Lower lobe of right lung (tissue), 2 donors: ENCODE results near the gene NUP50. TPM values are rescaled to one million over a fixed set of nuclear protein-coding genes. Genes with fewer than 3 reads are reported as not detected.

Source experiments
- ATAC-seq, 2 donors: fragments of 200-7000 bp; cut with Tn5 transposase; one replicate each; pipeline ENCODE4 v1.9.1; 2020 to 2022; ENCODE audit warnings: mild to moderate bottlenecking in 2 of 2, moderate library complexity in 2 of 2
- DNase-seq: peaks from one replicate; pipeline ENCODE4 v3.0.0-alpha.2; 2020
- H3K27ac ChIP-seq: fragments of 200-600 bp; one replicate; pipeline ENCODE4 v1.8.0; 2022
- H3K27me3 ChIP-seq: fragments of 200-600 bp; one replicate; pipeline ENCODE4 v1.8.0; 2022; ENCODE audit warnings: low read depth
- H3K36me3 ChIP-seq: fragments of 200-600 bp; one replicate; pipeline ENCODE4 v1.8.0; 2022; ENCODE audit warnings: mild to moderate bottlenecking
- H3K4me1 ChIP-seq: fragments of 200-600 bp; one replicate; pipeline ENCODE4 v1.8.0; 2022
- H3K4me3 ChIP-seq: fragments of 200-600 bp; one replicate; pipeline ENCODE4 v1.8.0; 2022; ENCODE audit warnings: mild to moderate bottlenecking
- H3K9me3 ChIP-seq: fragments of 200-600 bp; one replicate; pipeline ENCODE4 v1.8.0; 2022
- CTCF ChIP-seq: fragments of 200-600 bp; IDR thresholded peaks from one replicate; pipeline ENCODE4 v1.8.0; 2022; ENCODE audit warnings: antibody characterized with exemption, mild to moderate bottlenecking
- intact Hi-C: fragments of 100-400 bp; cut with DNase I; formaldehyde crosslinking; loops from one replicate; pipeline ENCODE4 v1.11.0; 2022
- total RNA-seq: library from RNA; stranded (reverse); fragmentation: NEBNext Ultra II Directional; extraction: Animal tissue kit (Norgen Biotek cat#: 25700); gene quantifications from one replicate; pipeline ENCODE4 v1.2.1, GENCODE V29; 2021
- donor health status: DM: no; HTN: yes; CAD: no; lungs with severe emphysema.

NUP50 gene
- total RNA-seq, 1 donor from 2014 or later = 49.5 TPM

GRCh38 chr22:45228401-45228754 lies 64.7 kb downstream of the NUP50 start:
- ATAC-seq = peak; percentile 39 to 45
- no peak overlapping the region for H3K27ac ChIP-seq

GRCh38 chr22:45229181-45229580 lies 65.5 kb downstream of the NUP50 start:
- TF ChIP-seq CTCF = no peak
- Histone ChIP-seq H3K4me1 (peaks cover 26% of the 10 kb centered on the region), H3K27me3 (no peaks in the 10 kb centered on the region), H3K4me3 (no peak overlapping the region), H3K9me3 (no peaks in the 10 kb centered on the region), H3K27ac (no peak overlapping the region), H3K36me3 (peaks cover 5% of the 10 kb centered on the region)
- ATAC-seq = no peak
- intact Hi-C loops = no loop called here
- no peak for DNase-seq

More at GRCh38 chr22:45228401-45228754, 64.7 kb downstream of the NUP50 start:
- Histone ChIP-seq H3K27me3 (no peaks in the 10 kb centered on the region), H3K4me1 (peaks cover 26% of the 10 kb centered on the region), H3K4me3 (no peak overlapping the region), H3K36me3 (peaks cover 4% of the 10 kb centered on the region), H3K9me3 (no peaks in the 10 kb centered on the region)
- no peak for DNase-seq
- no peak for TF ChIP-seq CTCF
- intact Hi-C loops = no loop called here

- H3K27ac ChIP-seq = no peak overlapping the region
- DNase-seq (no peak), ATAC-seq (no peak)
- intact Hi-C loops = no loop called here
- H3K9me3 ChIP-seq = no peaks in the 10 kb centered on the region
- H3K4me3 ChIP-seq = no peak overlapping the region
- no peaks in the 10 kb centered on the region for H3K27me3 ChIP-seq
- H3K4me1 ChIP-seq = peaks cover 26% of the 10 kb centered on the region
- no peak for TF ChIP-seq CTCF
- peaks cover 5% of the 10 kb centered on the region for H3K36me3 ChIP-seq
These were observed 66.4 kb downstream of the NUP50 start for GRCh38 chr22:45230026-45230721.

GRCh38 chr22:45231293-45231692 lies 67.6 kb downstream of the NUP50 start:
- H3K27ac ChIP-seq = no peak overlapping the region

GRCh38 chr22:45233386-45233785 lies 69.7 kb downstream of the NUP50 start:
- no peaks in the 10 kb centered on the region for H3K9me3 ChIP-seq
- peaks cover 9% of the 10 kb centered on the region for H3K36me3 ChIP-seq
- no peaks in the 10 kb centered on the region for H3K4me1 ChIP-seq
- intact Hi-C loops = no loop called here
- TF ChIP-seq CTCF = no peak
- H3K27ac ChIP-seq = no peak overlapping the region
- no peak overlapping the region for H3K4me3 ChIP-seq
- H3K27me3 ChIP-seq = no peaks in the 10 kb centered on the region
- ATAC-seq (no peak), DNase-seq (no peak)

More at GRCh38 chr22:45231293-45231692, 67.6 kb downstream of the NUP50 start:
- Histone ChIP-seq H3K4me1 (peaks cover 15% of the 10 kb centered on the region), H3K36me3 (peaks cover 5% of the 10 kb centered on the region), H3K9me3 (no peaks in the 10 kb centered on the region), H3K4me3 (no peak overlapping the region), H3K27me3 (no peaks in the 10 kb centered on the region)
- TF ChIP-seq CTCF = no peak
- intact Hi-C loops = no loop called here
- DNase-seq (no peak), ATAC-seq (no peak)
